ENCODE data around the gene ABCC8. TPM values are rescaled to one million over a fixed set of nuclear protein-coding genes. Genes with fewer than 3 reads are reported as not detected.

Gene ABCC8
- total and polyA plus RNA-seq, 9 donors: 1.3 to 4.1 (median 2.5) TPM

GRCh38 chr11:17400048-17400775, 76.4 kb downstream of the ABCC8 start:
- no peak overlapping the region for H3K4me3 ChIP-seq (ENCODE audit: low read length)
- peaks cover 12% of the 10 kb centered on the region for H3K4me1 ChIP-seq (ENCODE audit: control insufficient read depth, insufficient read depth, low read length)
- no peak overlapping the region for H3K27ac ChIP-seq (ENCODE audit: low read length)
- H3K36me3 ChIP-seq (ENCODE audit: control insufficient read depth, insufficient read depth, low read length): no peaks in the 10 kb centered on the region
- no peak for DNase-seq
- H3K9me3 ChIP-seq (replicated peaks; ENCODE audit: control insufficient read depth, low read depth, low read length): no peaks in the 10 kb centered on the region
- H3K27me3 ChIP-seq (ENCODE audit: control insufficient read depth, insufficient read depth, low read length): no peaks in the 10 kb centered on the region
- 81% methylated on average over 16 of the region's 19 CpGs for WGBS (ENCODE audit: insufficient coverage)

GRCh38 chr11:17399236-17399635, 77.4 kb downstream of the ABCC8 start:
- H3K4me1 ChIP-seq (ENCODE audit: control insufficient read depth, insufficient read depth, low read length): peaks cover 9% of the 10 kb centered on the region
- H3K9me3 ChIP-seq (replicated peaks; ENCODE audit: control insufficient read depth, low read depth, low read length): no peaks in the 10 kb centered on the region
- DNase-seq: no peak
- no peak overlapping the region for H3K27ac ChIP-seq (ENCODE audit: low read length)
- H3K36me3 ChIP-seq (ENCODE audit: control insufficient read depth, insufficient read depth, low read length): no peaks in the 10 kb centered on the region
- no peak overlapping the region for H3K4me3 ChIP-seq (ENCODE audit: low read length)
- H3K27me3 ChIP-seq (ENCODE audit: control insufficient read depth, insufficient read depth, low read length): no peaks in the 10 kb centered on the region

- peaks cover 9% of the 10 kb centered on the region for H3K4me1 ChIP-seq (ENCODE audit: control insufficient read depth, insufficient read depth, low read length)
- 84% methylated on average over 10 of the region's 14 CpGs for WGBS (ENCODE audit: insufficient coverage)
- H3K27ac ChIP-seq (ENCODE audit: low read length): no peak overlapping the region
- no peaks in the 10 kb centered on the region for H3K36me3 ChIP-seq (ENCODE audit: control insufficient read depth, insufficient read depth, low read length)
- no peak for DNase-seq
- H3K9me3 ChIP-seq (replicated peaks; ENCODE audit: control insufficient read depth, low read depth, low read length): no peaks in the 10 kb centered on the region
- H3K27me3 ChIP-seq (ENCODE audit: control insufficient read depth, insufficient read depth, low read length): no peaks in the 10 kb centered on the region
- no peak overlapping the region for H3K4me3 ChIP-seq (ENCODE audit: low read length)
Measured at GRCh38 chr11:17397311-17398002, 79.2 kb downstream of the ABCC8 start.

- Histone ChIP-seq H3K27me3 (ENCODE audit: control insufficient read depth, insufficient read depth, low read length) (no peaks in the 10 kb centered on the region), H3K4me3 (ENCODE audit: low read length) (no peak overlapping the region), H3K9me3 (replicated peaks; ENCODE audit: control insufficient read depth, low read depth, low read length) (no peaks in the 10 kb centered on the region), H3K27ac (ENCODE audit: low read length) (no peak overlapping the region), H3K36me3 (ENCODE audit: control insufficient read depth, insufficient read depth, low read length) (no peaks in the 10 kb centered on the region), H3K4me1 (ENCODE audit: control insufficient read depth, insufficient read depth, low read length) (peaks cover 9% of the 10 kb centered on the region)
- DNase-seq: no peak
- 87% methylated on average over 21 of the region's 22 CpGs for WGBS (ENCODE audit: insufficient coverage)
Measured at GRCh38 chr11:17396598-17397310, 79.9 kb downstream of the ABCC8 start.

- no peaks in the 10 kb centered on the region for H3K27me3 ChIP-seq (ENCODE audit: control insufficient read depth, insufficient read depth, low read length)
- H3K36me3 ChIP-seq (ENCODE audit: control insufficient read depth, insufficient read depth, low read length): no peaks in the 10 kb centered on the region
- WGBS (ENCODE audit: insufficient coverage): 87% methylated on average over 6 of the region's 6 CpGs
- peaks cover 2% of the 10 kb centered on the region for H3K4me1 ChIP-seq (ENCODE audit: control insufficient read depth, insufficient read depth, low read length)
- no peak overlapping the region for H3K27ac ChIP-seq (ENCODE audit: low read length)
- no peaks in the 10 kb centered on the region for H3K9me3 ChIP-seq (replicated peaks; ENCODE audit: control insufficient read depth, low read depth, low read length)
- DNase-seq: no peak
- H3K4me3 ChIP-seq (ENCODE audit: low read length): no peak overlapping the region
Measured at GRCh38 chr11:17395978-17396377, 80.7 kb downstream of the ABCC8 start.

- no peaks in the 10 kb centered on the region for H3K9me3 ChIP-seq (replicated peaks; ENCODE audit: control insufficient read depth, low read depth, low read length)
- no peak overlapping the region for H3K27ac ChIP-seq (ENCODE audit: low read length)
- DNase-seq: no peak
- no peaks in the 10 kb centered on the region for H3K36me3 ChIP-seq (ENCODE audit: control insufficient read depth, insufficient read depth, low read length)
- H3K4me3 ChIP-seq (ENCODE audit: low read length): no peak overlapping the region
- 93% methylated on average over 14 of the region's 20 CpGs for WGBS (ENCODE audit: insufficient coverage)
- no peaks in the 10 kb centered on the region for H3K4me1 ChIP-seq (ENCODE audit: control insufficient read depth, insufficient read depth, low read length)
- no peaks in the 10 kb centered on the region for H3K27me3 ChIP-seq (ENCODE audit: control insufficient read depth, insufficient read depth, low read length)
Measured at GRCh38 chr11:17395554-17395961, 81.1 kb downstream of the ABCC8 start.

- Histone ChIP-seq H3K4me1 (ENCODE audit: control insufficient read depth, insufficient read depth, low read length) (peaks cover 3% of the 10 kb centered on the region), H3K27me3 (ENCODE audit: control insufficient read depth, insufficient read depth, low read length) (no peaks in the 10 kb centered on the region), H3K27ac (ENCODE audit: low read length) (no peak overlapping the region), H3K36me3 (ENCODE audit: control insufficient read depth, insufficient read depth, low read length) (no peaks in the 10 kb centered on the region), H3K4me3 (ENCODE audit: low read length) (no peak overlapping the region), H3K9me3 (replicated peaks; ENCODE audit: control insufficient read depth, low read depth, low read length) (no peaks in the 10 kb centered on the region)
- WGBS (ENCODE audit: insufficient coverage): 84% methylated on average over 8 of the region's 10 CpGs
- DNase-seq: no peak
Measured at GRCh38 chr11:17394743-17395390, 81.8 kb downstream of the ABCC8 start.

GRCh38 chr11:17393472-17393871, 83.2 kb downstream of the ABCC8 start:
- 100% methylated on average over 1 of the region's 6 CpGs for WGBS (ENCODE audit: insufficient coverage)

GRCh38 chr11:17392872-17393271, 83.8 kb downstream of the ABCC8 start:
- no peak overlapping the region for H3K27ac ChIP-seq (ENCODE audit: low read length)
- DNase-seq: no peak
- peaks cover 13% of the 10 kb centered on the region for H3K4me1 ChIP-seq (ENCODE audit: control insufficient read depth, insufficient read depth, low read length)
- no peaks in the 10 kb centered on the region for H3K36me3 ChIP-seq (ENCODE audit: control insufficient read depth, insufficient read depth, low read length)
- WGBS (ENCODE audit: insufficient coverage): 76% methylated on average over 13 of the region's 14 CpGs
- no peak overlapping the region for H3K4me3 ChIP-seq (ENCODE audit: low read length)
- H3K27me3 ChIP-seq (ENCODE audit: control insufficient read depth, insufficient read depth, low read length): peaks cover 9% of the 10 kb centered on the region
- H3K9me3 ChIP-seq (replicated peaks; ENCODE audit: control insufficient read depth, low read depth, low read length): no peaks in the 10 kb centered on the region

More at GRCh38 chr11:17393472-17393871, 83.2 kb downstream of the ABCC8 start:
- H3K36me3 ChIP-seq (ENCODE audit: control insufficient read depth, insufficient read depth, low read length): no peaks in the 10 kb centered on the region
- H3K9me3 ChIP-seq (replicated peaks; ENCODE audit: control insufficient read depth, low read depth, low read length): no peaks in the 10 kb centered on the region
- peaks cover 8% of the 10 kb centered on the region for H3K27me3 ChIP-seq (ENCODE audit: control insufficient read depth, insufficient read depth, low read length)
- no peak overlapping the region for H3K4me3 ChIP-seq (ENCODE audit: low read length)
- peaks cover 12% of the 10 kb centered on the region for H3K4me1 ChIP-seq (ENCODE audit: control insufficient read depth, insufficient read depth, low read length)
- H3K27ac ChIP-seq (ENCODE audit: low read length): no peak overlapping the region
- no peak for DNase-seq
